Measurements from ENCODE around the gene TMEM9.

GRCh38 chr1:201143726-201144635, 10.3 kb downstream of the TMEM9 start:
- TF ChIP-seq, protein P1, sequence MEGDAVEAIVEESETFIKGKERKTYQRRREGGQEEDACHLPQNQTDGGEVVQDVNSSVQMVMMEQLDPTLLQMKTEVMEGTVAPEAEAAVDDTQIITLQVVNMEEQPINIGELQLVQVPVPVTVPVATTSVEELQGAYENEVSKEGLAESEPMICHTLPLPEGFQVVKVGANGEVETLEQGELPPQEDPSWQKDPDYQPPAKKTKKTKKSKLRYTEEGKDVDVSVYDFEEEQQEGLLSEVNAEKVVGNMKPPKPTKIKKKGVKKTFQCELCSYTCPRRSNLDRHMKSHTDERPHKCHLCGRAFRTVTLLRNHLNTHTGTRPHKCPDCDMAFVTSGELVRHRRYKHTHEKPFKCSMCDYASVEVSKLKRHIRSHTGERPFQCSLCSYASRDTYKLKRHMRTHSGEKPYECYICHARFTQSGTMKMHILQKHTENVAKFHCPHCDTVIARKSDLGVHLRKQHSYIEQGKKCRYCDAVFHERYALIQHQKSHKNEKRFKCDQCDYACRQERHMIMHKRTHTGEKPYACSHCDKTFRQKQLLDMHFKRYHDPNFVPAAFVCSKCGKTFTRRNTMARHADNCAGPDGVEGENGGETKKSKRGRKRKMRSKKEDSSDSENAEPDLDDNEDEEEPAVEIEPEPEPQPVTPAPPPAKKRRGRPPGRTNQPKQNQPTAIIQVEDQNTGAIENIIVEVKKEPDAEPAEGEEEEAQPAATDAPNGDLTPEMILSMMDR (IDR thresholded peaks at IDR 0.05) = no peak
- TF ChIP-seq POLR2AphosphoS5 (IDR thresholded peaks at IDR 0.05; ENCODE audit: low read depth, low read length) (no peak), SIN3A (IDR thresholded peaks at IDR 0.05; ENCODE audit: borderline replicate concordance, insufficient read depth, low read depth, low read length) (no peak), REST (IDR thresholded peaks at IDR 0.05; ENCODE audit: insufficient read depth in 1 of 2, low read depth in 2 of 2, low read length in 1 of 2) (no peak)
